Endothelial cell of hepatic sinusoid (primary cell): ENCODE measurements around the gene NME8.

ENCODE experiments used
- in situ Hi-C: cut with HindIII; loops from 2 replicates; pipeline ENCODE4 v1.10.0; 2017; ENCODE audit warnings: low sequenced_read_pairs

NME8 gene

GRCh38 chr7:37930226-37930948 is 82.0 kb downstream of the NME8 start:
- in situ Hi-C loops = no loop called here

- in situ Hi-C loops = no loop called here
These were observed 84.1 kb downstream of the NME8 start for GRCh38 chr7:37932543-37932942.

GRCh38 chr7:37933018-37933566 is 84.7 kb downstream of the NME8 start:
- in situ Hi-C loops = no loop called here

GRCh38 chr7:37942934-37943610 is 94.7 kb downstream of the NME8 start:
- in situ Hi-C loops = no loop called here

DNA sequence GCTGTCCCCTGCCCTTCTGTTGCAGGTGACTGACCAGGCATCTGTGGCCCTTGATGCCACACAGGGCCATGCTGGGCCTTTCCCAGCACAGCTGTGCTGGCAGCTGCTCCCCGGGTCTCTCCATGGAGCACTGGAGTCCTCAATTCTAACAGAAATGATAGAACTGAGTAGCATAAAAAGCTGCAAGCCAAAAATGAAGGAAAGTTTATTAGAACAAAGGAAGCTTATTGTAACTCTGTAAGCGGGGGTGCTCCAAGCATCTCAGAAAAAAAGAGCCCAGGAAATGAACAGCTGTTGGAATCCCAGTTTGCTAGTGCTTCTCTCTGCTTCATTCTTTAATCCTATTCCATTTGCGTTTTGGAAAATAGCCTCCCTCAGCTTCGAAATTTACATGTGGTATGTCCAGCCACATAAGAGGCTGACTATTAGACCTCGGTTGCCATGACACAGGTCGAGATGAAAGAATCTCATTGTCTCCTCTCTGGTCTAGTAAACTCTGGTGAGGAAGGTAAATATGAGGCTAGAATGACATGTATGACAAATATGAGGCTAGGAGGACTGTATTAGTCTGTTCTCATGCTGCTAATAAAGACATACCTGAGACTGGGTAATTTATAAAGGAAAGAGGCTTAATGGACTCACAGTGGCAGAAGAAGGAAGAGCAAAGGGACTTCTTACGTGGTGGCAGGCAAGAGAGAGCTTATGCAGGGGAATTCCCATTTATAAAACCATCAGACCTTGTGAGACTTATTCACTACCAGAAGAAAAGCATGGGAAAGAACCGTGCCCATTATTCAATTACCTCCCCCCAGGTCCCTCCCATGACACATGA is 95.7 kb downstream of the NME8 start:
- in situ Hi-C loops = no loop called here

- in situ Hi-C loops = no loop called here
These were observed 96.3 kb downstream of the NME8 start for GRCh38 chr7:37944737-37945054.

DNA sequence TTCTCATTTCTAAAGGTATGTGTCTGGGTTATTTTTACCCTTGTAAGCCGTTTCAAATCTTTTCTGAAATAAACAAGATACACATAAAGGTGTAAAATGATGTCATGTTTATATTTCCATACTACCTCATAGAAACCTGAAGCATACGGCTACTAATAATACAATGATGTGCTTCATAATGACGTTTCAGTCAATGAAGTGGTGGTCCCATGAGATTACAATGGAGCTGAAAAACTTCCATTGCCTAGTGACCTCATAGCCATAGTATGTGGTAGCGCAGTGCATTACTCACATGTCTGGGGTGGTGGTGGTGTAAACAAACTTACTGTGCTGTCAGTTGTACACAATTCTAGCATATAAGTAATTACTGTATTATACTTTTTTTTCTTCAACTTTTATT is 96.9 kb downstream of the NME8 start:
- in situ Hi-C loops = no loop called here

GRCh38 chr7:37947138-37947940 is 98.9 kb downstream of the NME8 start:
- in situ Hi-C loops = no loop called here

DNA sequence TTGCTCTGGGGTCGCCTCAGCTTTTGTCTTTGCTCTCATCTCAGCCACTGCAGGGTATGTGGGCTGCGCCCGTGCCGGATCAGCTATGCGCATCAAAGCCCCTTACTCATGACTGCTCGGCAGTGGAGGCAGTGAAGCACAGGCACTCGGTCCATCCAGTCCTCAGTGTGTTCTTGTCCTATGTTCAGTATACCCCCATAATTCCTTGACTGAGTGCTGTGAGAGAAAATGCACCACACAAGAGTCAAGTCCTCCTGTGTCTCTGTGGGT is 99.5 kb downstream of the NME8 start:
- in situ Hi-C loops = no loop called here
